Right lobe of liver (tissue), 4 donors: ENCODE data around the gene CDH7.

Source experiments
- CTCF ChIP-seq, 4 donors: fragments of 200-600 bp in 3 of 4; fragments of 450-650 bp in 1 of 4; IDR thresholded peaks; one replicate each; pipeline versions ENCODE4 v1.5.1 to v1.8.0; 2016 to 2022; ENCODE audit warnings: antibody characterized with exemption in 4 of 4, mild to moderate bottlenecking in 2 of 4
- POLR2A ChIP-seq: fragments of 450-650 bp; IDR thresholded peaks from one replicate; pipeline ENCODE4 v1.6.1; 2017; ENCODE audit warnings: antibody characterized with exemption, mild to moderate bottlenecking
- donor health status: DM: no; HTN: no; CAD: no.
- donor health status: DM: no; HTN: no; CAD: no.
- donor health status: DM: no; HTN: yes; CAD: no.

GRCh38 chr18:65907281-65907680, 156.5 kb downstream of the CDH7 start:
- no peak for TF ChIP-seq CTCF (IDR thresholded peaks at IDR 0.05)
- no peak for TF ChIP-seq POLR2A
